Stomach (tissue), 4 donors: Measurements from ENCODE around the gene TBX5.

ENCODE experiments used
- CTCF ChIP-seq, 7 experiments: fragments of 450-650 bp in 4 of 7; fragments of 200-600 bp in 3 of 7; sonication (generic) in 3 of 7; IDR thresholded peaks; one replicate each; pipeline ENCODE4 v1.5.1; 2016 to 2019; ENCODE audit warnings: antibody characterized with exemption in 7 of 7, control low read depth in 2 of 7, mild to moderate bottlenecking in 1 of 7
- POLR2A ChIP-seq, 4 donors: fragments of 450-650 bp; IDR thresholded peaks; one replicate each; pipeline ENCODE4 v1.6.1; 2016; ENCODE audit warnings: antibody characterized with exemption in 4 of 4, control low read depth in 2 of 4, mild to moderate bottlenecking in 1 of 4, moderate library complexity in 1 of 4

DNA sequence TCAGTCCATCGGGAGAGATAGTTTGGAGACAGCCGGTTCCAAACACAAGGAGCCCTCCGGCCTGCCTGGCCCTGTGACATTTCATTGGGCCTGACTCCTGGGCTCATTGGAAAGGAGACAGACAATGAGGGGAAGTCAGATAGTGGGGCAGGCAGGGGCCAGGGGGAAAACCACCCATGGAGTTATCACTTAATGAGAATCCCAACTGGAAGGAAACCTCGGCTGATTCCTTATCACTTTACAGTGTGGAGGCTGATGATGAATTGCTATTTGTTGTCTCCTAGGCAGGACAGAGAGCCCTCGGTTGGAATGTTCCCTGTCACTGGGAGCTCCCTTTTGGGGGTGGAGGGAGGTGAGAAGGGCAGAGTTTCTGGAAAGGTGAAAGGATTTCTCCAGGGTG lies 44.4 kb downstream of the TBX5 start:
- TF ChIP-seq POLR2A (IDR thresholded peaks at IDR 0.05): no peak
- no peak for TF ChIP-seq CTCF (IDR thresholded peaks at IDR 0.05)
